HG03108 (cell line): ENCODE data around the gene BLVRB.
"Not testable (repeated sequence)": the region's sequence is repeated elsewhere in the genome, so short reads cannot be mapped to it uniquely, and the experiment has no call there.

Source experiments
- ATAC-seq: cut with Tn5 transposase; IDR thresholded peaks from one replicate; pipeline ENCODE4 v1.9.1; 2021; ENCODE audit warnings: moderate library complexity; ENCODE audit not compliant: unreplicated experiment

The BLVRB gene

GRCh38 chr19:40489882-40490230, 24.3 kb upstream of the BLVRB start:
- no peak for ATAC-seq

- no peak for ATAC-seq
Observed at GRCh38 chr19:40486017-40486416, 20.5 kb upstream of the BLVRB start.

GRCh38 chr19:40475878-40476644, 10.5 kb upstream of the BLVRB start:
- not testable (repeated sequence) for ATAC-seq

- no peak for ATAC-seq
Observed at GRCh38 chr19:40474737-40475136, 9.2 kb upstream of the BLVRB start.

- no peak for ATAC-seq
Observed at GRCh38 chr19:40472516-40472915, 7.0 kb upstream of the BLVRB start.

GRCh38 chr19:40471111-40471510, 5.6 kb upstream of the BLVRB start:
- no peak for ATAC-seq

- ATAC-seq: no peak
Observed at GRCh38 chr19:40469011-40469410, 3.5 kb upstream of the BLVRB start.

- ATAC-seq: no peak
Observed at GRCh38 chr19:40466985-40467734, 1.6 kb upstream of the BLVRB start, which contains the start of gene SPTBN4. TSS of gene SPTBN4 (plus strand) at chr19:40467001. CDS start at chr19:40472622, 5,621 bp downstream.

- no peak for ATAC-seq
Observed at GRCh38 chr19:40466219-40466984, 857 bp upstream of the BLVRB start.

- ATAC-seq: no peak
Observed at GRCh38 chr19:40465025-40465556, 454 bp downstream of the BLVRB start.

GRCh38 chr19:40464059-40465024, 1.2 kb downstream of the BLVRB start:
- no peak for ATAC-seq

GRCh38 chr19:40463587-40464037, 1.9 kb downstream of the BLVRB start:
- ATAC-seq: not testable (repeated sequence)

GRCh38 chr19:40461669-40462221, 3.8 kb downstream of the BLVRB start:
- ATAC-seq: no peak

- no peak for ATAC-seq
Observed at GRCh38 chr19:40460185-40460584, 5.4 kb downstream of the BLVRB start.

- no peak for ATAC-seq
Observed at GRCh38 chr19:40458597-40458974, 7.0 kb downstream of the BLVRB start.

GRCh38 chr19:40457953-40458596, 7.5 kb downstream of the BLVRB start:
- ATAC-seq: no peak

- ATAC-seq: no peak
Observed at GRCh38 chr19:40457048-40457447, 8.5 kb downstream of the BLVRB start.

GRCh38 chr19:40453943-40454342, 11.6 kb downstream of the BLVRB start:
- ATAC-seq: not testable (repeated sequence)

- no peak for ATAC-seq
Observed at GRCh38 chr19:40453151-40453735, 12.3 kb downstream of the BLVRB start.
